WERI-Rb-1 (cell line): ENCODE data around the gene PVR.
"Not testable (repeated sequence)": the region's sequence is repeated elsewhere in the genome, so short reads cannot be mapped to it uniquely, and the experiment has no call there.

Experiments
- DNase-seq: peaks from one replicate; pipeline ENCODE4 v3.0.0-alpha.2; 2020
- H3K27ac ChIP-seq: fragments of 250-450 bp; sonication (Bioruptor Pico); 2 replicates; pipeline ENCODE4 v1.5.1; 2020; ENCODE audit warnings: mild to moderate bottlenecking, moderate library complexity
- H3K27me3 ChIP-seq: fragments of 250-450 bp; sonication (Bioruptor Pico); 2 replicates; pipeline ENCODE4 v1.5.1; 2021; ENCODE audit warnings: mild to moderate bottlenecking, low read depth, moderate library complexity; ENCODE audit not compliant: insufficient read depth, severe bottlenecking
- H3K36me3 ChIP-seq: fragments of 250-450 bp; sonication (Bioruptor Pico); 2 replicates; pipeline ENCODE4 v1.5.1; 2020; ENCODE audit warnings: mild to moderate bottlenecking, moderate library complexity
- H3K4me3 ChIP-seq: 2 replicates; pipeline ENCODE4 v1.5.1; 2011; ENCODE audit warnings: low read depth, mild to moderate bottlenecking, control low read depth, low read length
- H3K9me3 ChIP-seq: fragments of 250-450 bp; sonication (Bioruptor Pico); 2 replicates; pipeline ENCODE4 v1.5.1; 2021; ENCODE audit warnings: mild to moderate bottlenecking, moderate library complexity; ENCODE audit not compliant: severe bottlenecking
- TF ChIP-seq, protein P1 (sequence below): IDR thresholded peaks from 2 replicates; pipeline ENCODE4 v1.5.1; 2011; ENCODE audit warnings: low read depth, mild to moderate bottlenecking, control low read depth, inconsistent platforms, low read length

Gene PVR

DNA sequence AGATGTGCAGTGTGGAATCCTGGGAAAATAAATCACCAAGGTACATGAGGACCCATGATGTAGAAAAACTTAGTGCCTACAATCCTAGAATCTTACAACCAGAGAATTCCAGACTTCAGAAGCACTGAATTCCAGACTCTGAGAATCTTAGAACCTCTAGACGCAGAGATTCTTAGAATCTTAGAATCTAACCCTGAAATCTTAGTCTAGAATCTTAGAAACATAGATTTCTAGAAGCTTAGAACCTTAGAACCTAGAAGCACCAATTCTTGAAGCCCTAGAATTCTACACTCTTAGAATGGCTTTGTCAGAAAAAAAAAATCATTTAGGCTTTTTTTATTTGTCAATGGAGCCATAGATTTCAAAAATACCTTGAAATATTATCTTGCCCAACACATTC is 61.3 kb downstream of the PVR start:
- H3K4me3 ChIP-seq = no peak overlapping the region
- H3K9me3 ChIP-seq = no peaks in the 10 kb centered on the region
- DNase-seq = no peak
- TF ChIP-seq, protein P1, sequence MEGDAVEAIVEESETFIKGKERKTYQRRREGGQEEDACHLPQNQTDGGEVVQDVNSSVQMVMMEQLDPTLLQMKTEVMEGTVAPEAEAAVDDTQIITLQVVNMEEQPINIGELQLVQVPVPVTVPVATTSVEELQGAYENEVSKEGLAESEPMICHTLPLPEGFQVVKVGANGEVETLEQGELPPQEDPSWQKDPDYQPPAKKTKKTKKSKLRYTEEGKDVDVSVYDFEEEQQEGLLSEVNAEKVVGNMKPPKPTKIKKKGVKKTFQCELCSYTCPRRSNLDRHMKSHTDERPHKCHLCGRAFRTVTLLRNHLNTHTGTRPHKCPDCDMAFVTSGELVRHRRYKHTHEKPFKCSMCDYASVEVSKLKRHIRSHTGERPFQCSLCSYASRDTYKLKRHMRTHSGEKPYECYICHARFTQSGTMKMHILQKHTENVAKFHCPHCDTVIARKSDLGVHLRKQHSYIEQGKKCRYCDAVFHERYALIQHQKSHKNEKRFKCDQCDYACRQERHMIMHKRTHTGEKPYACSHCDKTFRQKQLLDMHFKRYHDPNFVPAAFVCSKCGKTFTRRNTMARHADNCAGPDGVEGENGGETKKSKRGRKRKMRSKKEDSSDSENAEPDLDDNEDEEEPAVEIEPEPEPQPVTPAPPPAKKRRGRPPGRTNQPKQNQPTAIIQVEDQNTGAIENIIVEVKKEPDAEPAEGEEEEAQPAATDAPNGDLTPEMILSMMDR = no peak
- no peak overlapping the region for H3K27ac ChIP-seq
- no peaks in the 10 kb centered on the region for H3K36me3 ChIP-seq
- no peaks in the 10 kb centered on the region for H3K27me3 ChIP-seq

DNA sequence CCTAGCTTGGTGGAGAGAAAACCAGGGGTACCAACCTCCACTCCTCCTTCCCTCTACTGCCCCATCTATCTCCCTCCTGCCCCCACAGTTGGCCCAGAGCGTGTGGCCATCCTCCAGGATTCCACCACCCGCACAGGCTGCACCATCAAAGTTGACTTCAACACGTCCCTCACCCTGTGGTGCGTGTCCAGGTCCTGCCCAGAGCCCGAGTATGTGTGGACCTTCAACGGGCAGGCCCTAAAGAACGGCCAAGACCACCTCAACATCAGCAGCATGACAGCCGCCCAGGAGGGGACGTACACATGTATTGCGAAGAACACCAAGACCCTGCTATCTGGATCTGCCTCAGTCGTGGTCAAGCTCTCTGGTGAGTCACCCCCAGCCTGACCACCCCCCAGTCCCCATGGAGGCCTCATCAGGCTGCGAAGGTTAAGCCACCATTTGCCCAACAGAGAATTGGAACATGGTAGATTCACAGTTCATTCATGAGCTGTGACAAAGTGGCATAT is 61.8 kb downstream of the PVR start:
- no peak for DNase-seq
- Histone ChIP-seq H3K4me3 (no peak overlapping the region), H3K36me3 (no peaks in the 10 kb centered on the region), H3K27ac (no peak overlapping the region), H3K9me3 (no peaks in the 10 kb centered on the region), H3K27me3 (no peaks in the 10 kb centered on the region)
- TF ChIP-seq, protein P1 = no peak

DNA sequence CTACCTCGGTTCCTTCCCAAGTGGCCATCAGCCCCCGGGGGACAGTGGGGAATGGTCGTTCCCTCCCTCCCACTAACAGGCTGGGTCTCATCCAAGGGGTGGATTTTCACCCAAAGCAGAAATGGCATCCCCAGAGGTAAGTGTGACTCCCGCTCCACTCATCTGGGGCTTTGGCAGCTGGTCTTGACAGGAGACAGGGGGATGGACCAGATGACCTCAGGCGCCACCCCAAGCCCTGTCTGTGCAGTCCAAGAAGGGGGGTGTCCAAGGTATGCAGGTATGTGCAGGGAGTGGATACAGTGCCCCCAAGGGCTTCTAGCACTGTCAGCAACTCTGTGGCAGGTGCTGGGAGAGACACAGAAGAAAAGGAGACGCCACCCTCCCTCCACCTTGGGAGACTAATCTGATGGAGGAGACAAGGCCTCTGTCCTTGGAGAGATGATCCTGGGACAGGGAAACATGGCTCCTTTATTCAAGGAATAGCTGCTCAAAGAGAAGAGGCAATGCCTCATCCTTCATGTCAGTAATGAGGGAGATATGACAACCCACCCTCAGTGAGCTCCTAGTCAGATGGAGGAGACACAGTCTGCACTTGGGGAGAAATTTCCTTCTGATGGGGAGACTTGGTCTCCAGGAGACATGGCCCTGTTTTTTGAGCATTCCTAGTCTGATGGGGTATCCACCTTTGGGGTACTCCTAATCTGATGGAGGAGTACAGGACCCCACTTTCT is 63.0 kb downstream of the PVR start:
- Histone ChIP-seq H3K9me3 (no peaks in the 10 kb centered on the region), H3K27ac (no peak overlapping the region), H3K4me3 (no peak overlapping the region), H3K27me3 (no peaks in the 10 kb centered on the region), H3K36me3 (no peaks in the 10 kb centered on the region)
- TF ChIP-seq, protein P1 = no peak
- DNase-seq = no peak

DNA sequence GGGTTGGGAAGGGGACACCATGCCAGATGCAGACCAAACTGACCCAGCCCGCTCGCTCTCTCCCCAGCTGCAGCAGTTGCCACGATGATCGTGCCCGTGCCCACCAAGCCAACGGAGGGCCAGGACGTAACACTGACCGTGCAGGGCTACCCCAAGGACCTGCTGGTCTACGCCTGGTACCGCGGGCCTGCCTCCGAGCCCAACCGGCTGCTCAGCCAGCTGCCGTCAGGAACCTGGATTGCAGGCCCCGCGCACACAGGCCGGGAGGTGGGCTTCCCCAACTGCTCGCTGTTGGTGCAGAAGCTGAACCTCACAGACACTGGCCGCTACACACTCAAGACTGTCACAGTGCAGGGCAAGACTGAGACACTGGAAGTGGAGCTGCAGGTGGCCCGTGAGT is 64.1 kb downstream of the PVR start:
- no peaks in the 10 kb centered on the region for H3K36me3 ChIP-seq

DNA sequence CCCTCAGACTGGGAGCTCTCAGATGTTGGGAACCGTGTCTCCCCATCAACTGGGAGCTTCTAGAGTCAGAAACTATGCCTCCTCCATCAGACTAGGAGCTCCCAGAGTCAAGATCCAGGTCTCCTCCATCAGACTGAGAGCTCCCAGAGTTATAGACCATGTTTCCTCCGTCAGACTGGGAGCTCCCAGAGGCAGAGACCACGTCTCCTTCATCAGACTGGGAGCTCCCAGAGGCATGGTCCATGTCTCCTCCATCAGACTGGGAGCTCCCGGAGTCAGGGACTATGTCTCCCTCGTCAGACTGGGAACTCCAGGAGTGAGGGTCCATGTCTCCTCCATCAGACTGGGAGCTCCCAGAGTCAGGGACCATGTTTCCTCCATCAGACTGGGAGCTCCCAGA is 65.2 kb downstream of the PVR start:
- no peaks in the 10 kb centered on the region for H3K36me3 ChIP-seq
- no peaks in the 10 kb centered on the region for H3K27me3 ChIP-seq
- TF ChIP-seq, protein P1 = no peak
- DNase-seq = no peak
- H3K4me3 ChIP-seq = no peak overlapping the region
- no peaks in the 10 kb centered on the region for H3K9me3 ChIP-seq
- H3K27ac ChIP-seq = no peak overlapping the region

More for the DNA sequence above, 64.1 kb downstream of the PVR start:
- no peak overlapping the region for H3K4me3 ChIP-seq
- no peak for DNase-seq
- TF ChIP-seq, protein P1 = no peak
- H3K9me3 ChIP-seq = no peaks in the 10 kb centered on the region
- no peaks in the 10 kb centered on the region for H3K27me3 ChIP-seq
- H3K27ac ChIP-seq = no peak overlapping the region

DNA sequence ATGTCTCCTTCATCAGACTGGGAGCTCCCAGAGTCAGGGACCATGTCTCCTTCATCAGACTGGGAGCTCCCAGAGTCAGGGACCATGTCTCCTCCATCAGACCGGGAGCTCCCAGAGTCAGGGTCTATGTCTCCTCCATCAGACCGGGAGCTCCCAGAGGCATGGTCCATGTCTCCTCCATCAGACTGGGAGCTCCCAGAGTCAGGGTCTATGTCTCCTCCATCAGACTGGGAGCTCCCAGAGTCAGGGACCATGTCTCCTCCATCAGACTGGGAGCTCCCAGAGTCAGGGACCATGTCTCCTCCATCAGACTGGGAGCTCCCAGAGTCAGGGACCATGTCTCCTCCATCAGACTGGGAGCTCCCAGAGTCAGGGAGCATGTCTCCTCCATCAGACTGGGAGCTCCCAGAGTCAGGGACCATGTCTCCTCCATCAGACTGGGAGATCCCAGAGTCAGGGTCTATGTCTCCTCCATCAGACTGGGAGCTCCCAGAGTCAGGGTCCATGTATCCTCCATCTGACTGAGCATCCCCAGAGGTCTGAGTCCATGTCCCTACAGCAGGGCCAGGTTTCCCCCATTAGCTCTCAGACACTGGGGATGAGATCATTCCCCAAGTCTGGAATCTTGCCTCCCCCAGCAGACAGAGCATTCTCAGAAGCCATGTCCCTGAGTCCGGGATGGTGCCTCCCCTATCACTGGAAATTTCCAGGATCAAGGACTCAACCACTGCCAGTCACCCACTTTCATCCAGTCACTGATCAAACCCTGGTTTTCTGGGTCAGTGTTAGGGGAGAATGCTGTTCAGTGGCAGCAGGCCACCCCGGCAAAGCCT is 65.9 kb downstream of the PVR start:
- DNase-seq, H3K27ac ChIP-seq, H3K4me3 ChIP-seq, H3K27me3 ChIP-seq, H3K36me3 ChIP-seq, H3K9me3 ChIP-seq: not testable (repeated sequence)
